Measurements from ENCODE around the gene HID1.
"Not testable (repeated sequence)": the region's sequence is repeated elsewhere in the genome, so short reads cannot be mapped to it uniquely, and the experiment has no call there.

Gene HID1

DNA sequence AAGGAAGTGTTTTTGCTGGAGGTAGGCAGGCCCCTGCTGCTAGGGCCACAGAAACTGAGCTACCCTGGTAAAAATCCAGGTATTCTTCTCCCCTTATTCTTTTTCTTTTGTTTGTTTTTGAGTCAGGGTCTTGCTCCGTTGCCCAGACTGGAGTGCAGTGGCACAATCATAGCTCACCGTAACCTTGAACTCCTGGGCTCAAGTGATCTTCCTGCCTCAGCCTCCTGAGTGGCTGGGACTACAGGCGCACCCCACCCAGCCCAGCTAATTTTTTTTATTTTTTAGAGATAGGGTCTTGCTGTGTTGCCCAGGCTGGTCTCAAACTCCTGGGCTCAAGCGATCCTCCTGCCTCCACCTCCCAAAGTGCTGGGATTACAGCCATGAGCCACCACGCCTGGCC lies 3.1 kb downstream of the HID1 start:
- not testable (repeated sequence) for DNase-seq (ENCODE audit: low read depth in 1 of 2, low spot score in 1 of 2)

DNA sequence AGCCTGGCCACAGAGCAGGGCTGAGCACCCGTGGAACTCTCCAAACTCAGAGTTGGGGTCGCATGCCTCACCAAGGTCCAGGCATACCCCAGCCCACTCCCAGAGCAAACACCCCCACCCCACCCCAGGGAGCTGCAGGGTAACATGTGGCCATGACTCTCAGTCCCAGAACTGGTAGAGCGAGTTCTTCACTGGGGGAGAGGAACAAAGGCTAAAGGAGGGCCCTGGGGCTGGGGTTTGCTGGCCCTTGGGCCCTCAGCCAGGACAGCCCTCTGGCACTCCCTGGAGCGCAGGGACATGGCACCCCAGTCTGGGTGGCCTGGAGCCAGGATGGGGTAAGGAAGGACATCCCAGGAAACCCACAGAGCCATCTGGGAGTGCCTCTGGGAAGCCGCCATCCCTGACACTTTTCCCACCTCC lies 4.2 kb downstream of the HID1 start:
- no peak for DNase-seq (ENCODE audit: low read depth in 1 of 2, low spot score in 1 of 2)

DNA sequence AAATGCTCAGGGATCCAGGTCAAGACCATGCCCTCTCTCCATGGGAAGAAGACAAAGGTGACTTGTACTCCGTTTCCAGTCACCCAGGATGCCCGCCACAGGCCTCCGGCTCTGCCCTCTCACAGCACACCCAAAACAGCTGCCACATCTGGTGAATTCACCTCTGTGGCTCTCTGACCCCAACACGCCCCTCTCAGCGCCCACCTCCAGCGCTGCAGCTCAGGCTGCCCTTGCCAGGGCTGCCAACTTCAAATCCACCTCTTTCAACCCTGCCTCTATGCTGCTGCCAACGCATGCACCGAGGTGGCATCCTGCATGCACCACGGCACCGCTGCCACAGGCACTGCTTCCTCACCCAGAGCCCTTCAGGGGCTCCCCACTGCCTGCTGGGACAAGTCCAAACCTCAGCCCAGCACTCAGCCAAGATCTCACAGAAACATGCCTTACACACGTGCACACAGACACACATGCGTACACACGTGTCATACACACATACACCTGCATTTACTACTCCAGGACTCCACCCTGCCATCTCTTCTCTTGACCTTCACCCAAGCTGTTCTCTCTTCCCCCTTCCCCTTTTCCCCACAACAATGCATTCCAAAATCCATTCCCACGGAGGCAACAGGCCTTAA lies 7.5 kb downstream of the HID1 start:
- DNase-seq (ENCODE audit: low read depth in 1 of 2, low spot score in 1 of 2) = no peak

DNA sequence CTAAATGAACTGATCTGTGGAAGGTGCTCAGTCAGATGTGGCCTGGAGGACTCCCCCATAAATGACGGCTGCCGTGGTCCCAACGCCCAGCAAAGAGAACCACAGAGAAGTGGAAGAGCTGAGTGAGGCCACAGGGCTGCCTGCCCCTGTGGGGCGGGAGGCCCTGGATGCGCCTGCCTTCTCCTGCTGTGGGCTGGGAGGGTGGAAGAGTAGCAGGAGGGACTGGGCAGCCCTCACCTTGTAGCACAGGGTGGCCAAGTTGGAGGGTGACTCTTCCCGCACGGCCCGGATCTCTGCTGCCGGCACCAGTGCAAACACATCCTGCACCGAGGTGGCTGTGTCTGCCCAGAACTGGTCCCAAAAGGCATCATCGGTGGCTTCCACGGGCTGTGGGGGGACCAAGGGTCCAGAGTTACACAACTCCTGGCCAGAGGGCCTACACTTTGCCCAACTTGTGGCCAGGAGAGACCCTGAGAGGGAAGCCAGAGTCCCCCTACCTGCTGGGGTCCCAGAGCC lies 8.3 kb downstream of the HID1 start:
- DNase-seq (ENCODE audit: low read depth in 1 of 2, low spot score in 1 of 2) = no peak

DNA sequence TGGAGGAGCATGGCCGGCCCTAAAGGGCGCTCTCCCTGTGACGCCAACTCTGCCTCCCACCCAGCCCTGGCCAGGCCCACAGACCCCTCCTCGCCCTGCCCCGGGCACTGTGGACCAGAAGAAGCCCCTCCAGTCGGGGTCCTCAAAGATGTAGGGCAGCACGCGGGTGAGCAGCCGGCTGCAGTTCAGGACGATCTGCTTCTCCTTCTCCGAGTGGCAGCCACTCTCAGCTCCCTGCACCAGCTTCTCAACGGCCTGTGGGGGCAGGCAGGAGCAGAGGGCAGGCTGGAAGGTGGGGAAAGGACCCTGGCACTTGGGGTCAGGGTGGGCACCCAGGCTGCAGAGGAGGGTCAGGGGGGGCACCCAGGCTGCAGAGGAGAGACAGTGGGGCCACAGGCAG lies 8.9 kb downstream of the HID1 start:
- no peak for DNase-seq (ENCODE audit: low read depth in 1 of 2, low spot score in 1 of 2)

DNA sequence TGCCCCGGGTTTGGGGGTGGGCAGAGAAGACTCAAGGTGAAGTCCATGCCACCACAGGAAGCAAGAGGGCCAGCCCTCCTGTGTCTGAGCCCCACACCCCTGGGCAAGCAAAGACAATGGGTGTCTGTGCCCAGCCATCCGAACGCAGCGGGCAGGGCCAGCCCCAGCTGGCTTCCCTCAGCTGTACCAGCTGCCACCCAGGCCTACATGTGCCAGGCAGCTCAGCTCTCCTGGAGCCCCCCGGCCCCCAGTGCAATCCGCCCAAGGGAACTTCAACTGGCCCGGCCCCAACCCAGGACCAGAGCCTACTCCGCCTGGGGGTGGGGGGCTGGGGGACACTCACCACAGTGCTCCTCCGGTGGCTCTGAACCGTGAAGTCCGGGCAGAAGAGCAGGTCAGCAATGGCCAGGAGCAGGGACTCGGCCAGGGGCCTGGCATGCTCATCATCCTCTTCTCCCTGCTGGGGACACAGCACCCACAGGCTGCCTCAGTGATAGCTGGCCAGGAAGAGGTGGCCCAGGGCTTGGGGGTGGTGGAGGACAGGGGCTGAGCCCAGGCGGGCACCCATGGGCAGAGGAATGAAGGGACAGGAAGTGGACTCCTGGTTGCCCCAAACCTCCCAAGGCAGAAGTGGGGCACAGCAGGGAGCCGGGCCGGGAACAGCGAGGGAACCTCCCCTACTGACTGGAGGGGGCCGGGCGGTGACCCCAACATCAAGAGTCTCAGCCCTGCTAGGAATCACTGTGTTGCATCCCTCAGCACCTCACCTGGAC lies 9.8 kb downstream of the HID1 start:
- no peak for DNase-seq (ENCODE audit: low read depth in 1 of 2, low spot score in 1 of 2)

DNA sequence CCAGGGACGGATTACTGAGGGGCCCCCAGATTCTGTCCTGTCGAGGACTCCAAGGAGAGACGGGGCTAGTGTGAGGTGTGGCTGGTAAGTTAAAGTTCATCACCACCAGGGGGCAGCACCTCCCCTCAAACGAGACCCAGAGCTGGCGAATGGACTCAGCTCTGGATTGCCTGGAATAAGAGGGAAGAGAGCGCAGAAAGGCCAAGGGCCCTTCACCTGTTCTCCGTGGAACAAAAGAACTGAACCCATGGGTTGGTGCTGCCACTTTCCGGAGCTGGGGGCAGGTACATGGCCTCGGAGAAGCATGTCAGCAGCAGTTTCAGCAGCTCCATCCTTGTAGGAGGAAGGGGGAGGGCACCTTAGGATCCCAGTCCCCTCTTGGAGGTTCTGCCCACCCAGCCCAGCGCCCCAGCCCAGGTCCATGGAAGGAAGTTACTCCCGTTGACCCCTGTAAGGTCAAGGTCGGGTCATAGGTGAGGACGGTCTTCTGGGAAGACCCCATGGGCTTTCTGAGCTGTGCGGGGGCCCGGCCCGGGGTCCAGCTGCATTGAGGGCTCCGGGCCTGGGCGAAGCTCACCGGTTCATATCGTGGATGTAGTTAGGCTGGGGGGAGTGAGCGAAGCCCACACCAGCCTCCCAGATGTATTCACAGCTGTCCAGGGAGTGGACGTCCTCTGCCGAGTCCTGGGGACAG lies 10.8 kb downstream of the HID1 start:
- DNase-seq (ENCODE audit: low read depth in 1 of 2, low spot score in 1 of 2) = peak; percentile 69 to 70

DNA sequence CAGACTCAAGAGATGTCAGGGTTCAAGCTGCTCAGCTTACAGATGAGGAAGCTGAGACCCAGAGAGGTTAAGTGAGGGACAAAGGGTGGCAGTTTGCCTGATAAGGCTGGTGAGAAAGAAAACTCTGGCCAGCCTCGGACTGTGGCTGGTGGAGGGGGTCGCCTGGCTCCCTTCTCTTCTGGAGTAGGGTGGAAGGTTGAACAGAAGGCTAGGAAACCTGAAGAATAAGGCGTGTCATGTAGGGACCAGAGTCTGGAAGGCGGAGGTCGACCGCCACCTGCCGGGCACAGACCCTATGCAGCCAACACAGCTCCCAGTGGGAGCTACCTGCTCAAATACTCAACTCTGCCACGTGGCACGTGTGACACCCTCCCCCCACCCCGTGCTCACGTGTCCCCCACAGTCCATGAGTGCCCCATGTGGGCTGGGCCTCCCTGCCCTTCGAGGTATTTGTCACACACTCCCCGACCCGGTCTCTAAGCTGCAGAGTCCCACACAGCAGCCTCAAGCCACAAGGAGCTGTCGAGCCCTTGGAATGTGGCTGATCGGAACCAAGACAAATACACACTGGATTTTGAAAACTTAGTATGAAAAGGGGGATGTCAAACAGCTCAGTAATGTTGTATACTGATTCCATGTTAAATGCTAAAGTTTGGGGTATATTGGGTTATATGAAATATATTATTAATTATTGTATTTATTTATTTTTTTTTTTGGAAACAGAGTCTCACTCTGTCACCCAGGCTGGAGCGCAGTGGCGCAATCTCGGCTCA lies 11.8 kb downstream of the HID1 start:
- peak in 1 of 2 donors; percentile 33 for DNase-seq (ENCODE audit: low read depth in 1 of 2, low spot score in 1 of 2)

DNA sequence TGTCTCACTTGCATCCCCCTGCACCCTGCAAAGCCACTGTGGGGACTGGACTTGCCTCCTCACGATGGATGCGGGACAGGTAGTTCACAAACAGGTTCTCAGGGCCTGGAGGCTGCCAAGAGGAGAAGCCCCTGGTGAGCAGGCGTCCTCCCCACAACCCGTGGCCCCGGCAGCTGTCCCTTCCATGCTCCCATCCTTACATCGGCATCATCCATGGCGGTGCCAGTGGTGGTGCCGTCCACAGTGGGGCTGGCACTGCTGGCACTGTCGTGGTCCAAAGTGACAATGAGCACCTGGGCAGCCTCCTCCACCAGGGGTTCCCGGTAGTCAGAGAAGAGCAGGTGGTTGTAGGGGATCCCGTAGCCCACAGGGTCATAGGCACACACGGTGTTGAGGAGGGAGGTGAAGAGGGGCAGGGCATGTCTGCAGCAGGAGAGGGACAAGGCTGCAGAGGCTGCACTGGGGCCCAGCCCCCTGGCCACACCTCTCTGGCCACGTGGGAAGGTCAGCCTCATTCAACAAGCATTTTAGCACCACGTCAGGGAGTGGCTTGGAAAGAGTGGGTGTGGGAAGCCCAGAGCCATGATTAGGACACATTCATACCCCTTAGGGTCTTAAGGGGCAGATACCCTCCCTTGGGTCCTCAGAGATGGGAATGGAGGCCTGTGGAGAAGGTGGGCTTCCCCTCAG lies 12.6 kb downstream of the HID1 start:
- no peak for DNase-seq (ENCODE audit: low read depth in 1 of 2, low spot score in 1 of 2)

DNA sequence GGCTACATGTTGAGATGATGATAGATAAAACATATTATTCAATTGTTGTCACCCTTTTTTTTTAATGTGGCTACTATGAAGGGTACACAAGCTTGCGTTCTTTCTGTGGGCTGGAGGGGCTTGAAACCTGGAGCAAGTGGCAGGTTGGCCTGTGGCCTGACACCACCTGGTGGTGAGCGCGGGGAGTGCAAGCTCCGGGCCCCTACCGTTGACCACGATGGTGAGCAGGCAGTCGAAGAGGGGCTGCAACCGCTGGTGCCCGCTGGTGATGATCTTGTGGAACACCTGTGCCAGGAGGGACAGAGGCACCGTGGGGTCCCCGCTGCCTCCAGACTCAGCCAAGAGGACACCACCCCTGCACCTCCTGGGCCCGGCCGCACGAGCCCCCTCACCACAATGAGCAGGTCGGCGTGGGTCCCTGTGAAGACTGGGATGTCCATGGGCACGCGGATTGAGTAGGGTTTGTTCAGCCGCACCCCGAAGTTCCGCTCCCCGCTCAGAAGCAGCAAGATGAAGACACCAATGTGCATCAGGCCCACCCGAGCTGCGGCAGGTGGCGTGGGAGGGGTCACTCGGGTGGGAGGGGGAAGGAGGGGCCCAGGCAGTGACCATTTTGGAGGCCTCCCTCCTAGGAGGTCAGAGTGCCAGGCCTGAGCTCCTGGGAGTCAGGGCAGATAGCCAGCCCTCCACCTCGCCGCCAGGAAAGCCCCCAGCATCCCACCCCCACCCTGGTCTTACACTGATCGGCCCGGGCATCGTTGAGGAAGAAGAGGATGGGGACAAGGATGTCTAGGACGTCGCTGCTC lies 14.4 kb downstream of the HID1 start:
- DNase-seq (ENCODE audit: low read depth in 1 of 2, low spot score in 1 of 2) = peak; percentile 58 to 75

DNA sequence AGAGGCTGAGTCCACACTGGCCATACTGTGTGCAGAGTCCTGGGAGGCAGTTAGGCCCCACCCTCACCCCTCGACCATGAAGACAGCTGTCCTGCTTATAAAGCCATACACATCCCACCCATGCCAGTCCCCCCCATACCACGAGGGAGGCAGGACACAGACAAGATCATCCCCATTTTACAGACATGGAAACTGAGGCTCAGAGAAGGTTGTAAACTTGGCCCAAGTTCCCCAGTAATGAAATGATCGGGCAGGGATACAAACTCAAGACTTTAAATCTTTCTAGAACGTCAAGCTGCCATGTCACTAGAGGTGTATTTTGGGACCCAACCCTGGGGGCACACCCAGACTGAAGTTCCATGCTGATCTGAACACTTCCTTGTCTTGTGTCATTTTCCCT lies 16.5 kb downstream of the HID1 start:
- DNase-seq (ENCODE audit: low read depth in 1 of 2, low spot score in 1 of 2) = no peak

DNA sequence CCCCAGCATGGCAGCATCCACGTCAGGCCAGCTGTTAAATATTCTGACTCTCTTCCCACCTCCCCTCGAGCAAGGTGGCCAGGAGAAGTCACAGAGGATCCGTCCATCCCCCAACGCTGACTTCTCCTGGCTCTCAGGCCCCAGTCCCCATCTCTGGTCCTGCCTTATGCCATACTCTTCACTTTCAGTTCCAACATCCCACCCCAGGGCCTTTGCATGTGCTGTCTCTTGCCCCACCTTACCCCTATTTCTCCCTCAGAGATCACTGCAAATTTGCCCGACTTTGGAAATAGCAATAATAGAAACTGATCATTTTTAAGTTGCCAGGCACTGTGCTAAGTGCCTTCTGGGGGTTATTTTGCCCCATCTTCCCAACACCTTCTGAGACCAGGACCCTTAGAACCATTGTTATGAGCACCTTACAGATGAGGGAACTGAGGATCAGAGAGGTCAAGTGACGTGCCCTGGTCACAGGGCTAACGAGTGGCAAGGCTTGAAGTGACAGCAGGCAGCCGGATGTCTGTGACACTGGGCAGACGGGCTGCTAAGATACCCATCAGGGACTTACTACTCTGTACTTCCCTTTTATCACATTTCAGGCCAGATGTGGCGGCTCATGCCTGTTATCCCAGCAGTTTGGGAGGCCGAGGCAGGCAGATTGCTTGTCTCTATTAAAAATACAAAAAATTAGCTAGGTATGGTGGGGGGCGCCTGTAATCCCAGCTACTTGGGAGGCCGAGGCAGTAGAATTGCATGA lies 17.7 kb downstream of the HID1 start:
- no peak for DNase-seq (ENCODE audit: low read depth in 1 of 2, low spot score in 1 of 2)

DNA sequence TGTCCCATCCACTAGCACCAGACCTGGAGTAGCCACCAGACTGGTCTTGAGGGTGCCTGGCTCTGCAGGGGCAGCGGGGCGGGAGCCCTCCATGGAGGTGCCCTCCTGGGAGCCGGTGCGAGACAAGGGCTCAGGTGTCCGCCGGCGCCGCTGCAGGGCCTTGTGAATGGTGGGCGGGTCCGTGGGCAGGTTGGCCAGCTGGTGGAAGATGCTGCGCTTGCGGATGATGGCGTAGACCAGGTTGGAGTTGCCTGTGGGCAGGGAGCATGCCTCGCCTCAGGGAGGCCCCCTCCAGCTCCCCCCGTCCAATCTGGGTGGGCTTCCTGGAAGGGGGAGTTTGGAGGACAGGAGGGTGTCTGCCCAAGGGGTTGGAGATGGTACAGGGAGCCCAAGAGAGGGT lies 18.4 kb downstream of the HID1 start:
- DNase-seq (ENCODE audit: low read depth in 1 of 2, low spot score in 1 of 2) = no peak

DNA sequence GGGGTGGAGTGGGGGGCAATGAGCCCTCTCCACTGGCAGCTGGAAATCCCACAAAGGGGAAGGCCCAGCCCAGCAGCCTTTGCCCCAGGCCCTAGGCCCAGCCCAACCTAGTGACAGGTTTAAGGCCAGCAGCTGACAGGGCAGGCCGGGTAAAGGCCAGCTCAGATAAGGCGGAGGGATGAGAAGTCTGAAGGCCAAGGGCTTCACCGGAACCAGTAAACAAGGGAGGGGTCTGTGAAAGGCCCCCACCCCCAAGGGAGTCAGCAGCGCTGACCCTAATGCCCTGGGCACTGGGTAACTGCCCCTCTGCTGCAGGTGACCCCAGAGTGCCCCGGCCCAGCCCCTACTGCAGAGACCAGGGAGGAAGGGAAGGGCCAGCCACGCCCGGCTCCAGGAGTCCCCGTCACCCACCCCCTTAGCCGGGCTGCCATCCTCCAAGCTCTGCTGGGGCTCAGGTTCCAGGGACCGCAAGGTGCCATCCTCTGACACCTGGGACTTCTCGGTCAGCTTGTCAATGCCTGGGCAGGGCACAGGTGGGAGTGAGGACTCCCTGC lies 19.3 kb downstream of the HID1 start:
- no peak for DNase-seq (ENCODE audit: low read depth in 1 of 2, low spot score in 1 of 2)

DNA sequence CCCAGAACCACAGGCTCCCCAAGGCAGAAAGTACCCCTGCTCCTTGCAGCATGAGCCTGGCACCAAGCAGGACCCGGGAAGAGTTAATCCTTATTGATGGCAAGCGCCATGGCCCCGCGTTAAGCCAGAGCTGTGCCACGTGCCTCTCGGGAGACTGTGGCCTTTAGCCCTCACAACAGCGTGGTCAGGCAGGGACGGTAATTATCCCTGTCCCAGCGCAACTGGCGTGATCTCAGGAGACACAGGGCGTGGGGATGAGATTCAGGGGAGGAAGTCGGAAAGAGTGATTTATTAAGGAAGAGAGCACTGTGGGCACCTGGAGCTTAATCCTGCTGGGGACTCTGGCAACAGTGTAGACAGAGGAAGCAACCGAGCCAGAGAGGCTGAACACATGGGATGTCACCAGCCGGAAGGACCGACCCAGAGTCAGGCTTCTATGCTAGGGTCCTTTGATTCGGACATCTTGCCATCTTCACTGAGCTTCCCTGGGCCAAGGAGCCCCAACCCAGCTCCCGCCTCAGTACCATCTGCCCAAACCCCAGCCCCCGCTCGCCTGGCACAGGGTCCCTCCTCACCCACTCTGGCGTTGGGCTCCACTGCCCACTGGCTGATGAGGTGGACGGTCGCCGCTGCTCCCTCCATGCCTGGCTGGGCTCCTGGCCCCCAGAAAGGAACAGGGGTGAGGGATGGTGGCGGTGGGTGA lies 20.0 kb downstream of the HID1 start:
- no peak for DNase-seq (ENCODE audit: low read depth in 1 of 2, low spot score in 1 of 2)

DNA sequence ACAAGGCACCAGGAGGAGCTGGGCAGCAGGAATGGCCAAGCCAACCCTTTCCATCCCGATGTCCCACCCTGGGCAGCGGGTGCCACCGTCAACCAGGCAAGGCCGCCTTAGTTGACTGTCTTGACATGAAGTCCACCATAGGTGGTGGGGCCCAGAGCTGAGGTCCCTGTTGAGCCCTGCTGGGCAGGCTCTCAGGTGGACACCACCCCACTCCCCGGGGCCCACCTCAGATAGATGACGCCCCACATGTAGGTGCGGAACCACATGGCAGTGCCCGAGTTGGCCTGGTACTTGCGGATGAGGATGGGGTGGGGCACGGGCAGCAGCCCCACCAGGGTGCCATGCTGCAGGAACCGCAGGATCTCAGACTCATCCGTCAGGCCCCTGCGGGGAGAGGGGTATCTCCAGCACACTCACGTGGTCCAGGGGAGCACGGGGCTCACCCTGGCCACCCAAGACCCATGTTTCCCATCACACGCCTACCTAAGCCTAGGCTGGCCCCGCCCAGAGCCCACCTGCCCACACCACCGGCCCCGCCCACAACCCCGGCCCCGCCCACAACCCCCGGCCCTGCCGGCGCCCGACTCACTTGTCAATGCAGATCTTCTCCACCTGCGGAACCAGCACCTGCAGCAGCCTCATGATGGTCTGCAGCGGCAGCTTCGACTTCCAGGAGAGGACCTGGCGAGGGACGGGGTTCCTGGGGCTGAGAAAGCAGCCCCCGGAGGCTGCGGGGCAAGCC lies 20.7 kb downstream of the HID1 start:
- no peak for DNase-seq (ENCODE audit: low read depth in 1 of 2, low spot score in 1 of 2)

DNA sequence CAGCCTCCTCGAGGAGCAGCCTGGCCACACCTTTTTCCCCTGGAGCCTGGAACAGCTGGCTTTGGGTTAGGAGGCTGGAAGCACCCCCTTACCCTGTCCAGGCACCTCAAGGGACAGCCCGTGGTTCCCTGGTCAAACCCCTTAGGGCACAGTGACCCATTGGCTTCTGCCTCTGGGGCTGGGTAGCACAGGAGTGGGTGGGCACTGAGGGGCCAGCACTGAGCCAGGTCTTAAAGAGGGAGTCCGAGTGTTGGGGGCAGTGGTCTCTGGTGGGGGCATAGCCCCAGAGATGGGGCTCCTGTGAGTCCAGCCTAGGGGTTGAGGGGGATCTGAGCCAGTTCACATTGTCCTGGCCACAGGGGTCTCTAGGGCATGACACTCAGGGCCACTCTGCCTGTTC lies 21.5 kb downstream of the HID1 start:
- no peak for DNase-seq (ENCODE audit: low read depth in 1 of 2, low spot score in 1 of 2)

DNA sequence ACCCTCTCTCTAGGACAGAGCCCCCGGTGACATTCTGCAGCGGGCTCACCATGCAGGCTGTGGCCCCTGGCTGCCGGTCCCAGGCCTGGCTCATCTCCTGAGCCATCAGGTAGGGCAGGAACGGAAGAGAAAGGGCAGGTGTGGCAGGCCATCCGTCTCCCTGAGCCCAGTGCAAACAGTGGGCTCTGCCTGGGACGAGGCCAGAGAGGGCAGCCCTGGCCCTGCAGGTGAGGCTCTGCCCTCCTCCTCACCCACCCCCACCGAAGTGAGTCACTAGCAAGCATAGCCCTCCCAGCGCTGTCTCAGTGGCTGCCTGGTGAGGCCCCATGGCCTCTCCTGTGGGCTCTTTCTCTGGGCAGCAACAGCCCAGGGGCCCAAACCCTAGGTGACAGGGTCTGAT lies 22.4 kb downstream of the HID1 start:
- no peak for DNase-seq (ENCODE audit: low read depth in 1 of 2, low spot score in 1 of 2)

Measured in stimulated activated CD4-positive, alpha-beta T cell treated with anti-CD3 and anti-CD28 coated beads, Interleukin-15, amount 100 ng/mL, for 1 hour (primary cell).